ENCODE results near the gene SLC24A1.

The SLC24A1 gene

DNA sequence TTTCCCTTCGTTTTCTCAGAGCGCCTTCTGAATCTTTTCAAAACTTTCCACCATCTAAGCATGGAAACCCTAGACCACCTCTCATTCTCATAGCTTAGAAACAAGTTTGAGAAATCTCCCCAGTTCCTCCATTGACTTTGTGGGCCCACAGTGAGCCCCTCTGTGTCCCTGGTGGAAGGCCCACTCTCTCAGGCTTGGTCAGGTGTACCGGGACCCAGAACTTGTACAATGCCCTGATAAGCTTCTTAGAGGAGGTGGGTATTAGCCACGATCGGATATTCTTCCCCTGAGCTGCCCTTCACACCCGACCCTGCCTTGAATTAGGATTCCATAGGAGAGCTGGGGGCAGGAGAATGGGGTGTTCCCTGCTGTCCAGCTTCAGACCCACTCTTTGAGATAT is at the start of gene SLC24A1:
Gene SLC24A1, plus strand, starts transcription at position 301 of the 400 bp plus-strand sequence. CDS start 2,143 bp downstream, outside the sequence.
- no peaks in the 10 kb centered on the region for H3K4me1 ChIP-seq (ENCODE audit: insufficient read depth, low read length)
- H3K4me3 ChIP-seq (ENCODE audit: low read depth in 1 of 2, low read length in 2 of 2): no peak within 1 kb of the TSS
- no peak within 1 kb of the TSS for H3K9ac ChIP-seq (ENCODE audit: low read length)
- H3K27me3 ChIP-seq (ENCODE audit: control insufficient read depth in 1 of 2, insufficient read depth in 2 of 2, low read length in 2 of 2): no peaks in the 10 kb centered on the region
- H3K27ac ChIP-seq (ENCODE audit: low read depth, low read length): no peak within 1 kb of the TSS
- no peaks in the 10 kb centered on the region for H3K9me3 ChIP-seq (ENCODE audit: low read length)
- no peaks in the 10 kb centered on the region for H3K36me3 ChIP-seq (ENCODE audit: insufficient read depth, low read length)

DNA sequence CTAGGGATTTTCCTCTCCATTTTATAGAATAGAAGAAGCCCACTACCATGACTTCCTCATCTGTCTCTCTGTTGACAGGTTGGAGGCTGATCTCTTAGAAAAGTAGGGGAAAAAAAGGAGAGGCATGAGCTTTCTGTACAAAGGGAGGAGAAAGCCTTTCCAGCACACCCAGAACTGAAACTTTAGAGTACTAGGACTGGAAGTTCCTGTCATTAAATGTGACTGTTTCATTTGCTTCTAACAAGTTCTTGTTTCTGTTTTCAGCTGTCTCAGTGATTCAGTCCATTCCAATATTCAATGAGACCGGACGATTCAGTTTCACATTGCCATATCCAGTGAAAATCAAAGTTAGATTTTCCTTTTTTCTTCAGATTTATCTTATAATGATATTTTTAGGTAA is 49.8 kb upstream of the SLC24A1 start:
- Histone ChIP-seq H3K4me3 (ENCODE audit: low read depth in 1 of 2, low read length in 2 of 2) (no peak overlapping the region), H3K27ac (ENCODE audit: low read depth, low read length) (no peak overlapping the region), H3K36me3 (ENCODE audit: insufficient read depth, low read length) (peaks cover 23% of the 10 kb centered on the region), H3K9me3 (ENCODE audit: low read length) (no peaks in the 10 kb centered on the region), H3K9ac (ENCODE audit: low read length) (no peak overlapping the region), H3K27me3 (ENCODE audit: control insufficient read depth in 1 of 2, insufficient read depth in 2 of 2, low read length in 2 of 2) (no peaks in the 10 kb centered on the region), H3K4me1 (ENCODE audit: insufficient read depth, low read length) (no peaks in the 10 kb centered on the region)

DNA sequence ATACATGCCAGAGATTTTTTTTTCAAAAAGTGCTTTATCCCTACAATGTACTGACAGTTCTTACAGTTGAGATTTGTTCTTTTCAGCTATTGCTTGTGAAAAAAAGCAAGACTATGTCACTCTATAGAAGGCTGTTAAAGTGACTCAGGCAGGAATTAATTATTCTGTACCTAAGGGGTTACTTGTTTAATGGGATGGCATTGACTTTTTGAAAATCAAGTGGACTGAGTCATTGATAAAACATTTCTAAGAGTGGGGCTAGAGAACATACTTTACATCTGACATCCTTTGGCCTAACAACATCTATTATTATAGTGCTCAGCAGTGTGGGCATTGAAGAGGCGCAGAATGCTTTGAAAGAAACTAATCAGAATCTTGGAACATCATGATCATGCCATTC is 45.1 kb upstream of the SLC24A1 start:
- no peak overlapping the region for H3K27ac ChIP-seq (ENCODE audit: low read depth, low read length)
- peaks cover 45% of the 10 kb centered on the region for H3K36me3 ChIP-seq (ENCODE audit: insufficient read depth, low read length)
- H3K4me3 ChIP-seq (ENCODE audit: low read depth in 1 of 2, low read length in 2 of 2): no peak overlapping the region
- no peaks in the 10 kb centered on the region for H3K27me3 ChIP-seq (ENCODE audit: control insufficient read depth in 1 of 2, insufficient read depth in 2 of 2, low read length in 2 of 2)
- no peaks in the 10 kb centered on the region for H3K9me3 ChIP-seq (ENCODE audit: low read length)
- no peak overlapping the region for H3K9ac ChIP-seq (ENCODE audit: low read length)
- H3K4me1 ChIP-seq (ENCODE audit: insufficient read depth, low read length): no peaks in the 10 kb centered on the region

DNA sequence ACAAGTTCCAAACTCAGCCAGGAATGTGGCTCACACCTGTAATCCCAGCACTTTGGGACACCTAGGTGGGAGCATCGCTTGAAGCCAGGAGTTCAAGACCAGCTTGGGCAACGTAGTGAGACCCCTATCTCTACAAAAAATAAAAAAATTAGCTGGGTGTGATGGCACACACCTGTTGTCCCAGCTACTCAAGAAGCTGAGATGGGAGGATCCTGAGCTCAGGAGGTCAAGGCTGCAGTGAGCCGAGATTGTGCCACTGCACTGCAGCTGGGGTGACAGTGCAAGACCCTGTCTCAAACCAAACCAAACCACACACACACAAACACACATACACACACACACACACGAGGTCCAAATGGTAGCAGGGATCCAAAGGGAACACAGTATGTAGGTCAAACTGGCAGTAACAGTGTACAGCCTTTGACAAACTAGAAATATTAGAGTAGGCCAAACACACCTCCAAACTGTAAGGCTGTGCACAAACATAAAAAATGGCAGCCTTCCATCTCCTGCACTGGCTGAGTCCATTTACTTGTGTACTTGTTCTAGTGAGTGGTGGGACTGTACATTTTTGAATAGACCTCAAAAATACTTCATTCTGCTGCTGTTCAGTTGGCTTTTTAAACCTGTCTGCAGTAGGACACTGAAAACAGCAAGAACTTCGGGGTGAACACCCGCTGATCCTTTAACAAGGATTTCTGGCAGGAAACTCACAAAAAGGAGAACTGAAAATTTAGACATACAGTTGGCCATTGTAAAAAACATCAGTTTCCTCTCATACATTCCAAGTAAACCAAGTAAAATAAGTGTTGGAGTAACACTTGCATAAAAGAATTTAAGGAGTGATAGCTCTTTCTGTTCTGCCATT is 44.4 kb upstream of the SLC24A1 start:
- H3K9ac ChIP-seq (ENCODE audit: low read length): no peak overlapping the region
- no peaks in the 10 kb centered on the region for H3K4me1 ChIP-seq (ENCODE audit: insufficient read depth, low read length)
- no peaks in the 10 kb centered on the region for H3K9me3 ChIP-seq (ENCODE audit: low read length)
- no peak overlapping the region for H3K4me3 ChIP-seq (ENCODE audit: low read depth in 1 of 2, low read length in 2 of 2)
- peaks cover 39% of the 10 kb centered on the region for H3K36me3 ChIP-seq (ENCODE audit: insufficient read depth, low read length)
- no peak overlapping the region for H3K27ac ChIP-seq (ENCODE audit: low read depth, low read length)
- H3K27me3 ChIP-seq (ENCODE audit: control insufficient read depth in 1 of 2, insufficient read depth in 2 of 2, low read length in 2 of 2): no peaks in the 10 kb centered on the region

DNA sequence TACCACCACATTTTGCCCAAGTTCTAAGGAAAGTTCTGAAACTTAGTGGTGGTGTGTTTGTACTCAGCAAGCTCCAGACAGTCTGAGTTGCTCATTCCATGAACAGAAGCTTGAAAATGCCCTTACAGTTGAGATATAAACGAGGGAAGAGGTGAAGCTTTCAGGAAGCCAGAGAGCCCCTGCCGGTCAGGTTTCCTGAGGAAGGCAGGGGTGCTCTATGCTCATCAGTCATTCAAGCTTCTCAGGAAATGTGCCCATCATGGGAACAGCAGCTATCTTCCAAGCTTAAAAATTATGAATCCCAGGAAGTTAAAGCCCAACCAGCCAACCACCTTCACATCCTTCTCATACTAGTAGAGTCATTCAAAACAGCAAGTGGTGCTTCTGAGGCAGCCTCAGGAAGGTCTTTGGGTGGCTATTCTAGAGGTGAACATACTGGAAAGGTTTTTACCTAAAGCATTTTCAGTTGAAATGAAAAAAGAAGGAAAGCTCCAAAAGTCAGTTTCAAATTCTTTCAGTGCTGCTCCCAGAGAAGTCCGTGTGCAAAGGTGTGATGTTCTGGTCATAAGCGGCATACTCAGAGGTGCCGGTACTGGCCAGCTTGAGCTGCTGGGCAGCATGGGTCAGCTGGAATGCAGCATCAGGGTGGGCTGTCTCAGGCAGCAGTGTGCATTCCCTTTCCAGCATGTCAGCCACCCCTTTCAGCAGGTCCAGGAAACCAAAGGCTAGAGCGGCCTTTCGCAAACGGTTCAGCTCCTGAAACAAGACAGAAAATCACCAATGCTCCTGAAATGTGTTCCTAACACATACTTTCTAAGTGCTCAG is 42.6 kb upstream of the SLC24A1 start:
- H3K9me3 ChIP-seq (ENCODE audit: low read length): no peaks in the 10 kb centered on the region
- H3K4me3 ChIP-seq (ENCODE audit: low read depth in 1 of 2, low read length in 2 of 2): no peak overlapping the region
- H3K9ac ChIP-seq (ENCODE audit: low read length): no peak overlapping the region
- H3K27me3 ChIP-seq (ENCODE audit: control insufficient read depth in 1 of 2, insufficient read depth in 2 of 2, low read length in 2 of 2): no peaks in the 10 kb centered on the region
- no peaks in the 10 kb centered on the region for H3K4me1 ChIP-seq (ENCODE audit: insufficient read depth, low read length)
- H3K27ac ChIP-seq (ENCODE audit: low read depth, low read length): no peak overlapping the region
- peaks cover 54% of the 10 kb centered on the region for H3K36me3 ChIP-seq (ENCODE audit: insufficient read depth, low read length)

DNA sequence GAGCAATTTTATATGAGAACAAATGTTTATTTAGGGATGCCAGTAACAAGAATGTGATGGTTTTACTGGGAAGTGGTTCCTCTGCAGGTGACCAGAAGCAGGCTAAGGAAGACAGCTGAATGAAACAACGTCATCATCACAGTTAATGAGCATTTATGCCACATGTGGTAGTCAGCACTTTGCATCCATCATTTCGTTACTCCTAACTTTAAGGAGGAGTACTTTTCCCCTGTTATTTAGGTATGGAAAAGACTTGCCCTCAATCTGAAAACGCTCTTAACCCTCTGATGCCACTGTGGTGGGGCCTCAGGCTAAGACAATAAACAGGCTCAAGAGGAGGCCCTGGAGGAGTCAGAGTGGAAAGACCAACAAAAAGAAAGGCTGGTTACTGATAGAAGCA is 42.0 kb upstream of the SLC24A1 start:
- Histone ChIP-seq H3K4me3 (ENCODE audit: low read depth in 1 of 2, low read length in 2 of 2) (no peak overlapping the region), H3K9me3 (ENCODE audit: low read length) (no peaks in the 10 kb centered on the region), H3K27me3 (ENCODE audit: control insufficient read depth in 1 of 2, insufficient read depth in 2 of 2, low read length in 2 of 2) (no peaks in the 10 kb centered on the region), H3K9ac (ENCODE audit: low read length) (no peak overlapping the region), H3K36me3 (ENCODE audit: insufficient read depth, low read length) (peaks cover 60% of the 10 kb centered on the region), H3K27ac (ENCODE audit: low read depth, low read length) (no peak overlapping the region), H3K4me1 (ENCODE audit: insufficient read depth, low read length) (no peaks in the 10 kb centered on the region)

DNA sequence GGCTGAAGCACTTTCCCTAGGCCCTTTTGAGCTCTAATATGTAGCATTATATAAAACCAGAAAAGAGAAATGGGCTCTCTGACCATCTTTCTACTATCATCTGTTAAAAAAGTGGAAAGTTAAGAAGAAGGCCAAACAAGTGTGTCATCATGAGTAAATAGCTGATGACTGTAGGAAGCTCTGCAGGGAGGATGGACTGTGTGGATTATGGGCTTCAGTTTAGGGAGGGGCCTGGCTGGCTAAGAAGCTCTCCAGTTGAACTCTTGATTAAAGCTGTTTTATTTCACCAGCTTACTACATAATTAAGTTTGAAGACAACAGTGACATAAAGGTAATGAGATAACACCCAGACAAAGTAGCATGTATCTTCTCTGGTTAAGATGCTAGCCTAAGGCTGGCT is 41.5 kb upstream of the SLC24A1 start:
- Histone ChIP-seq H3K4me3 (ENCODE audit: low read depth in 1 of 2, low read length in 2 of 2) (no peak overlapping the region), H3K4me1 (ENCODE audit: insufficient read depth, low read length) (no peaks in the 10 kb centered on the region), H3K27me3 (ENCODE audit: control insufficient read depth in 1 of 2, insufficient read depth in 2 of 2, low read length in 2 of 2) (no peaks in the 10 kb centered on the region), H3K9ac (ENCODE audit: low read length) (no peak overlapping the region), H3K27ac (ENCODE audit: low read depth, low read length) (no peak overlapping the region), H3K36me3 (ENCODE audit: insufficient read depth, low read length) (peaks cover 63% of the 10 kb centered on the region), H3K9me3 (ENCODE audit: low read length) (no peaks in the 10 kb centered on the region)

DNA sequence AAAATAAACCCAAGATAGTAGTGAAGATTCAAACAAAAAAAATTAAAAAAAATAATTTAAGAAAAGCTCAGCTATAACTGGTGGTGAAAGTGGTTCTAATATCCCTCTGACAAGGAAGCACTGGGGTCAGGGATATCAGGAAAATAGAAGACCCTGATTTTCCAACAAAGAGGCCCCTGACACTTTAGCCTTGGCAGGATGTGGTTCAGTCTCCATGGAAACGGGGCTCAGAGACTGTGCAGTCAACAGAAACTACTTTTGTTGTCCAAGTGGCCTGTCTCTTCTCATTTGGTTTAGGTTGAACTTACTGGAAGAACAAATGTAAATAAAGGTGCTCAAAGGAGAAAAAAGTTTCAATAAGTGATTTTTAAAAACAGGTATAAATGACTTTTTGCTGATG is 38.0 kb upstream of the SLC24A1 start:
- Histone ChIP-seq H3K36me3 (ENCODE audit: insufficient read depth, low read length) (peaks cover 54% of the 10 kb centered on the region), H3K27me3 (ENCODE audit: control insufficient read depth in 1 of 2, insufficient read depth in 2 of 2, low read length in 2 of 2) (no peaks in the 10 kb centered on the region), H3K4me3 (ENCODE audit: low read depth in 1 of 2, low read length in 2 of 2) (no peak overlapping the region), H3K27ac (ENCODE audit: low read depth, low read length) (no peak overlapping the region), H3K4me1 (ENCODE audit: insufficient read depth, low read length) (no peaks in the 10 kb centered on the region), H3K9me3 (ENCODE audit: low read length) (no peaks in the 10 kb centered on the region), H3K9ac (ENCODE audit: low read length) (no peak overlapping the region)

DNA sequence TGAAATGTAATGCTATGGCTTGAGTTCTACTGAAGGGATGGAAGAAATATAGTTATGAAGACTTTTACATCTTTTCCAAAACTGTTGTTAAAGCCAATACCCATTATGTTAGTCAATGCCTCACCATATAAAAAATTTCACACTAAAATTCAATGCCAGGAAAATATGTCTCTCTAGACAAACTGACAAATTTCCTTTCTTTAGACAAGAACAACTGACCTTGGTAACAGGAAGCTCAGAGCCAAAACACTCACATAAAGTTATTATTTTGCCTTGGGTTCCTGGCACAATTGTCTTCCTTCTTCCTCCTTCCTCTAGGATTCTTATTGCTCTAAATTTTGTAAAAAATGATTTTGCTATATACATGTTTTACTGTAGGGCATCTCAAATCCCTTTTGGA is 37.5 kb upstream of the SLC24A1 start:
- no peaks in the 10 kb centered on the region for H3K9me3 ChIP-seq (ENCODE audit: low read length)
- H3K9ac ChIP-seq (ENCODE audit: low read length): no peak overlapping the region
- H3K36me3 ChIP-seq (ENCODE audit: insufficient read depth, low read length): peaks cover 49% of the 10 kb centered on the region
- no peaks in the 10 kb centered on the region for H3K4me1 ChIP-seq (ENCODE audit: insufficient read depth, low read length)
- no peak overlapping the region for H3K4me3 ChIP-seq (ENCODE audit: low read depth in 1 of 2, low read length in 2 of 2)
- H3K27me3 ChIP-seq (ENCODE audit: control insufficient read depth in 1 of 2, insufficient read depth in 2 of 2, low read length in 2 of 2): no peaks in the 10 kb centered on the region
- no peak overlapping the region for H3K27ac ChIP-seq (ENCODE audit: low read depth, low read length)

DNA sequence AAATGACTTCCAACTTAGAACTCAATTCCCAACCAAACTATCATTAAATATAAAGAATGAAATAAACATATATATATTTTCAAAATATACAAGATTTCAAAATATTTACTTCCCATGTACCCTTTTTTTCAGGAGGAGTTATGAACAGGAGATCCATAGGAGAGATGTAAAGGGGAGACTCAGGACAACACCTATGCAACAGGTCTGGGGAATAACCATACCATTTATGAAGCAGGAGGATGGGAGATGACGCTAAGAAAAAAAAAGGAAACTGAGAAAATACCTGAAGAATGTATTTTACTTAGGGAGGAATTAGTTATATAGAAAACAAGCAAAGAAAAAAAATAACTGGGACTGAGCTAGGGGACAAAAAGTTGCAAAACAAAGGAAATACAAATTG is 34.6 kb upstream of the SLC24A1 start:
- H3K27me3 ChIP-seq (ENCODE audit: control insufficient read depth in 1 of 2, insufficient read depth in 2 of 2, low read length in 2 of 2): no peaks in the 10 kb centered on the region
- H3K36me3 ChIP-seq (ENCODE audit: insufficient read depth, low read length): peaks cover 57% of the 10 kb centered on the region

DNA sequence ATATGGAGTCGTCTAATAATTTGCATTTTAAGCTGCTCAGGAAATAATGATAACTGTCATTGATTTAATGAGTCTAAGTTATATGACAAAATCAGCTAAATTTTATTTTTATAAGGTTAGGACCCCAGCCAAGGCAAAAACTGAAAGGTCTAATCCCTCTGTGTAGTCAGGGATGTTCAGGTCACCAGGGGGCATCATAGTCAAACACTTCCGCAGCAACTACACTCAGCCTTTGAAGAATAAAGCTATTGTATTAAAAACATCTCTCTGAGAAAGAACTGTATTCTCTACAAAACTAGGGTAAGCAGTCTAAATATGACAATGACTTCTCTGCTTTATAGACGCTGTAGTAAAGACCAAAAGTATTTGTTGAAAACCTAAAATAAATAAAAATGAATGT is 25.8 kb upstream of the SLC24A1 start:
- Histone ChIP-seq H3K4me3 (ENCODE audit: low read depth in 1 of 2, low read length in 2 of 2) (no peak overlapping the region), H3K4me1 (ENCODE audit: insufficient read depth, low read length) (no peaks in the 10 kb centered on the region), H3K27me3 (ENCODE audit: control insufficient read depth in 1 of 2, insufficient read depth in 2 of 2, low read length in 2 of 2) (no peaks in the 10 kb centered on the region), H3K27ac (ENCODE audit: low read depth, low read length) (no peak overlapping the region), H3K9me3 (ENCODE audit: low read length) (no peaks in the 10 kb centered on the region), H3K36me3 (ENCODE audit: insufficient read depth, low read length) (peaks cover 83% of the 10 kb centered on the region), H3K9ac (ENCODE audit: low read length) (no peak overlapping the region)

More for the DNA sequence above, 34.6 kb upstream of the SLC24A1 start:
- Histone ChIP-seq H3K9me3 (ENCODE audit: low read length) (no peaks in the 10 kb centered on the region), H3K4me3 (ENCODE audit: low read depth in 1 of 2, low read length in 2 of 2) (no peak overlapping the region), H3K4me1 (ENCODE audit: insufficient read depth, low read length) (no peaks in the 10 kb centered on the region), H3K9ac (ENCODE audit: low read length) (no peak overlapping the region), H3K27ac (ENCODE audit: low read depth, low read length) (no peak overlapping the region)

Data from muscle layer of colon (tissue), 2 donors.